ENCODE results near the gene COG5.

COG5 gene

GRCh38 chr7:107463139-107464078, 100.3 kb downstream of the COG5 start:
- DNase-seq (ENCODE audit: low read depth, low spot score) = no peak

GRCh38 chr7:107461938-107462533, 101.7 kb downstream of the COG5 start:
- no peak for DNase-seq (ENCODE audit: low read depth, low spot score)

- DNase-seq (ENCODE audit: low read depth, low spot score) = no peak
Measured at GRCh38 chr7:107453388-107453787, 110.3 kb downstream of the COG5 start.

- no peak for DNase-seq (ENCODE audit: low read depth, low spot score)
Measured at GRCh38 chr7:107450970-107451369, 112.8 kb downstream of the COG5 start.

- DNase-seq (ENCODE audit: low read depth, low spot score) = no peak
Measured at GRCh38 chr7:107446988-107447387, 116.7 kb downstream of the COG5 start.

DNA sequence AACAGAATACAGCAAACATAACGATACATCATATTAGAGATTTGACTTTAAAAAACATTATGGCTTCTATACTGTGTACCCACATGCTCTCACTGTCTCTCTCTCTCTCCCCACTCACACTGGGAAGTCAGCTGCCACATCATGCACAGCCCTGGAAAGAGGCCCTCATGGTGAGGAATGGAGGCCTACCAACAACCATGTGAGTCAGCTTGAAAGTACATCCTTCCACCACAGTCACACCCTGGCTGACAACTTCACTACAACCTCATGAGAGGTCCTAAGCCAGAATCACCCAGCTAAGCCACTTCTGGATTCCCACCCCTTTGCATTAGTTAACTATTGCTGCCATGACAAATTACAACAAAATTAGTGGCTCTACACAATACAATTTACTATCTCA, 117.2 kb downstream of the COG5 start:
- no peak for DNase-seq (ENCODE audit: low read depth, low spot score)

GRCh38 chr7:107442678-107443077, 121.0 kb downstream of the COG5 start:
- DNase-seq (ENCODE audit: low read depth, low spot score) = no peak

DNA sequence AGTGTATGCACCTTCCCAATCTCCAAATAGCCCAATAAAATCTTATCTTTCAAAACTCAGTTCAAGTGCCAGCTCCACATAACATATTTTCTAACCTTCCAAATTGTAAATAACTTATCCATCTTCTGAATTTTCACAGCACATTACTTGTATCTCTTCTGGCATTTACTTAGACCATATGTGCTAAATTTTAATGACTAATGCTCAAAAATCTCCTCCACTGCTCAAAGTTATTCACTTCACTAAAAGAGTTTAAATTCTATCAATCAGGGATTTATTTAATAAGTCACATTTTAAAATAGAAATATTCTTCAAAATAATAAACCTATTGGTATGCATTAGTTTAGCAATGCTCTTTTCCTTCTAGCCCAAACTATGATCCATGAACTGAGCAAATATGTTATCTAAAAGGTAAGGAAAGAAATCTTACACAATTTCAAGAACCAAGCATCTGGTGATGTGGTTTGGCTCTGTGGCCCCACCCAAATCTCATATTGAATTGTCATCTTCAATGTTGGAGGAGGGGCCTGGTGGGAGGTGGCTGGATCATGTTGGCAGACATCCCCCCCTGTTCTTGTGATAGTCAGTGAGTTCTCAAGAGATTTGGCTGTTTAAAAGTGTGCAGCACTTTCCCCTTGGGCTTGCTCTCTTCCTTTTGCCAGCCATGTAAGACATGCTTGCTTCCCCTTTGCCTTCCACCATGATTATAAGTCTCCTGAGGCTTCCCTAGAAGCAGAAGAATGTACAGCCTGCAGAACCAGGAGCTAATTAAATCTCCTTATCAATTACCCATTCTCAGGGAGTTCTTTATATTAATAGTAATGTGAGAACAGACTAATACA, 121.9 kb downstream of the COG5 start:
- no peak for DNase-seq (ENCODE audit: low read depth, low spot score)

DNA sequence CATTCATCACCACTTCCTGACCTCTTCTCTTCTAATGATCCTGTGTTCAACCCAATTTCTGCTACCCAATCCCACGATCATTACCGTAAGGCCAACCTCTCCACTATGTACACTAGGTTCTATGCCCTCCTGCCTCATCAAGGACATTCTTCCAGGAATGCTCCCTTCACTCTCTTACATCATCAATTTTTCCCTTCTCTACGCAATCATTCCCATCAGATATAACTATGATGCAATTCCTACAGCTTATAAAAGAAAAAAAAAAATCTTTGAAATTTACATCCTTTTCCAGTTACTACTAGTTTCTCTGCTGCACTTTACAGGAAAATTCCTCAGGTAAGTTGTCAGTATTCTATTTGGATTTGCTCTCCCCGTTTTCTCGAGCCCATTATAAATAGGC, 124.7 kb downstream of the COG5 start:
- DNase-seq (ENCODE audit: low read depth, low spot score) = no peak

GRCh38 chr7:107435749-107436148, 128.0 kb downstream of the COG5 start:
- no peak for DNase-seq (ENCODE audit: low read depth, low spot score)

- DNase-seq (ENCODE audit: low read depth, low spot score) = no peak
Measured at GRCh38 chr7:107432261-107432660, 131.5 kb downstream of the COG5 start.

DNA sequence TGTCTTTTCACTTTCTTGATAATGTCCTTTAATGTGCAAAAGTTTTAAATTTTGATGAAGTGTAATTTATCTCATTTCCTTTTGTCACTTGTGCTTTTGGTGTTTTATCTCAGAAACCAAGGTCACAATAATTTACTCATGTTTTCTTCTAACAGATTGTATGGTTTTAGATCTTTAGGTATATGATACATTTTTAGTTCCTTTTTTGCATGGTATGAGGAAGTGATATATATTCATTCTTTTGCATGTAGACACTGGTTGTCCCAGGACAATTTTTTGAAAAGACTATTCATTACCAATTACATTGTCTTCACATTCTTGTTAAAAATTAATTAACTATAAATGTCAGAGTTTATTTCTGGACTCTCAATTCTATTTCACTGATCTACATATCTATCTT, 133.7 kb downstream of the COG5 start:
- no peak for DNase-seq (ENCODE audit: low read depth, low spot score)

- no peak for DNase-seq (ENCODE audit: low read depth, low spot score)
Measured at GRCh38 chr7:107428642-107429041, 135.1 kb downstream of the COG5 start.

- no peak for DNase-seq (ENCODE audit: low read depth, low spot score)
Measured at GRCh38 chr7:107427462-107427861, 136.3 kb downstream of the COG5 start.

- no peak for DNase-seq (ENCODE audit: low read depth, low spot score)
Measured at GRCh38 chr7:107414198-107414597, 149.5 kb downstream of the COG5 start.

DNA sequence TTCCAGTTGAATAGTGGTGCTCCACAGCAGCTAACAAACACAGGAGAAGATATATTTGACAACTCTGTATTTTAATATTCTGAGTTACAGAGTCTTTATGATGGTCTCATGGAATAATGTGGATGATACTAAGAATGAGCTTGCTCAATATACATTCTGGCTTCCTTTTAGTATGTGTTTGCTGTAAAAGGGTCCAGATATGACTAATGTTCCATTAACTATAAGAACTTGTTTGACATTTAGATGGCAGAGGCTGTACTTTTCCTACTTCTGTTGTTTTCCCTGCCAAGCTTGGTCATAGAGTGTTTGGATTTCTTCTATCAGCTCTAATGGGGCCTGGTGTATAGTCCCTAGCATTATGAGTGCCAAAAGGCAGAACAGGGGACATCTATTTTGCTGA, 155.4 kb downstream of the COG5 start:
- DNase-seq (ENCODE audit: low read depth, low spot score) = no peak

DNA sequence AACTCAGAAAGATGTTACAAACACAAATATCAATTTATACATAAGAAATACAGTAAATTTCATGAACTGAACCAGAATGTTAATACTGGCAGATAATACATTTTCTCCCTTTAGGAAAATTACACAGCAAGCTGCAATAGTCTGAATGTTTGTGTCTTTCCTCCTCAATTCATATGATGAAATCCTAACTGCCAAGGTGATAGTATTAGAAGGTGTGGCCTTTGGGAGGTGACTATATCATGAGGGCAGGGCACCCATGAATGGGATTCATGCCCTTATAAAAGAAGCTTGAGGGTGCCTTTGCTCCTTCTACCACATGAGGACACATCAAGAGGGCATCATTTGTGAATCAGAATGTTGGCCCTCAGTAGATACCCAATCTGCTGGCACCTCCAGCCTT, 158.2 kb downstream of the COG5 start:
- no peak for DNase-seq (ENCODE audit: low read depth, low spot score)

DNA sequence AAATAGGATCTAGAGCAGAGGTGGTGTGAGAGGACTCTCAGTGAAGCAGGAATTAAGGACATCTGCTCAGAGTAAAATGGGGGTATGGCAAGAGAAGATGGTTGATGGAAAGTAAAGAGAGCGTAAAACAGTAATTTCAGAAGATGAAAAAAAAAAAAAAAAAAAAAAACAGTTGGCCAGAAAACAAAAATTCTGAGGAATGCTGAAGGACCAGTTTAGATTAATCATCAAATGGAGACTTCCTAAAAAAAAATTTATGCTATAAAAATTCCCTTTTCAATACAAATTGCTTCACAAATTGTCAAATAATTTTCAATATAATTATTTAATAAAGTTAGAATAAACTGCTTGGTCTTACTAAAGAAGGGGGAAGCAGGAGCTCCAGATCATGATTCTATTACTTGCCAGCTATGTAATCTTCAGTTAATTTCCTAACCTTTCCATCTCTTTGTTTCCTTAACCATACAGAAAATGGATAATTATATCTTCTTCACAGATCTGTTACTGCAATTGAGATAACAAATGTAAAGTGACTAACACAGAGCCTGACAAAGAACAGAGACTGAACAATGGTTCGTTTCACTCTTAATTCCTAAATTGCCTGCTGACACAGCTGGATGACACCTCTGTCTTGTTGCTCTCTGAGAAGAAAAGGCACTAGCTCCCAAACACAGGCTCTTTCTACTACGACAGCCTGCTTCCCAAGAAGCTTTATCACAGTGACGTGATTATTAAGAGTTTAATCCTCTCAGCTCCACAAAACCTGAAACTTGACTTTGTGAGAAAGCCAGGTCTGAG, 158.8 kb downstream of the COG5 start:
- no peak for DNase-seq (ENCODE audit: low read depth, low spot score)

DNA sequence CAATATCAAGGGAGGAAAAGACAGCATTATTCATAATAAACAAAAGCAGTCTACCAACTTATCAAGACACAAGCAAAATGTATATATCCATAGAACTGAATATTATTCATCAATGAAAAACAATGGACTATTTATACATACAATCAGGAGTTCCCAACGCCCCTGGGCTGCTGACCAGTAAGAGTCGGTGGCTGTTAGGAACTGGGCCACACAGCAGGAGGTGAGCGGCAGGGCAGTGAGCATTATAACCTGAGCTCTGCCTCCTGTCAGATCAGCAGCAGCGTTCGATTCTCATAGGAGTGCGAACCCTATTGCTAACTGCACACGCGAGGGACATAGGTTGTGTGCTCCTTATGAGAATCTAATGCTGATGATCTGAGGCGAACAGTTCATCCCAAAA, 165.6 kb downstream of the COG5 start:
- DNase-seq (ENCODE audit: low read depth, low spot score) = no peak

GRCh38 chr7:107396990-107397389, 166.7 kb downstream of the COG5 start:
- no peak for DNase-seq (ENCODE audit: low read depth, low spot score)

- no peak for DNase-seq (ENCODE audit: low read depth, low spot score)
Measured at GRCh38 chr7:107396081-107396480, 167.6 kb downstream of the COG5 start.
